Neural progenitor cell (in vitro differentiated cells): ENCODE measurements around the gene CERS2.

Experiments used
- CTCF ChIP-seq: fragments of 200-600 bp; sonication (generic); IDR thresholded peaks from 2 replicates; pipeline ENCODE4 v1.5.1; 2017; ENCODE audit warnings: antibody characterized with exemption, mild to moderate bottlenecking
- EZH2 ChIP-seq: fragments of 200-600 bp; sonication (generic); IDR thresholded peaks from 2 replicates; pipeline ENCODE4 v1.6.1; 2017; ENCODE audit warnings: antibody characterized with exemption, mild to moderate bottlenecking, moderate library complexity

GRCh38 chr1:150974580-150975478 lies at the start of gene CERS2:
- TF ChIP-seq CTCF: no peak
- TF ChIP-seq EZH2: no peak
